GM18909 (cell line): ENCODE data around the gene KIF18B.

Experiments used
- ATAC-seq: cut with Tn5 transposase; IDR thresholded peaks from one replicate; pipeline ENCODE4 v1.9.1; 2021; ENCODE audit warnings: mild to moderate bottlenecking; ENCODE audit not compliant: unreplicated experiment, poor library complexity

The KIF18B gene

GRCh38 chr17:44941712-44942331 is 5.8 kb downstream of the KIF18B start:
- no peak for ATAC-seq

GRCh38 chr17:44940768-44941167 is 6.8 kb downstream of the KIF18B start:
- ATAC-seq: no peak

GRCh38 chr17:44940317-44940716 is 7.3 kb downstream of the KIF18B start:
- no peak for ATAC-seq

- ATAC-seq: no peak
These were observed 12.5 kb downstream of the KIF18B start for GRCh38 chr17:44935116-44935515.

GRCh38 chr17:44934745-44935105 is 12.8 kb downstream of the KIF18B start:
- ATAC-seq: no peak

GRCh38 chr17:44933824-44934744 is 13.5 kb downstream of the KIF18B start:
- ATAC-seq: no peak

GRCh38 chr17:44932787-44933097 is 14.8 kb downstream of the KIF18B start:
- no peak for ATAC-seq

GRCh38 chr17:44932096-44932786 is 15.3 kb downstream of the KIF18B start:
- ATAC-seq: no peak

GRCh38 chr17:44931376-44931775 is 16.2 kb downstream of the KIF18B start:
- ATAC-seq: no peak

GRCh38 chr17:44930667-44931066 is 16.9 kb downstream of the KIF18B start:
- ATAC-seq: no peak

GRCh38 chr17:44928950-44929720 is 18.4 kb downstream of the KIF18B start:
- ATAC-seq: no peak

- no peak for ATAC-seq
These were observed 19.4 kb downstream of the KIF18B start for GRCh38 chr17:44928136-44928535.

- ATAC-seq: no peak
These were observed 19.9 kb downstream of the KIF18B start for GRCh38 chr17:44927696-44928095.

- ATAC-seq: no peak
These were observed 20.6 kb downstream of the KIF18B start for GRCh38 chr17:44926821-44927525.

GRCh38 chr17:44925731-44926697 is 21.6 kb downstream of the KIF18B start:
- no peak for ATAC-seq

- ATAC-seq: no peak
These were observed 23.4 kb downstream of the KIF18B start for GRCh38 chr17:44924107-44924544.

- ATAC-seq: no peak
These were observed 24.7 kb downstream of the KIF18B start for GRCh38 chr17:44922746-44923470.

GRCh38 chr17:44922136-44922535 is 25.4 kb downstream of the KIF18B start:
- ATAC-seq: no peak
